GM19193 (cell line): ENCODE measurements around the gene CDC42BPA.

Experiments used
- POLR2A ChIP-seq: IDR thresholded peaks from 4 replicates; pipeline ENCODE4 v1.6.1; 2011; ENCODE audit not compliant: insufficient read depth, insufficient read length; ENCODE audit errors: extremely low read depth

CDC42BPA gene

DNA sequence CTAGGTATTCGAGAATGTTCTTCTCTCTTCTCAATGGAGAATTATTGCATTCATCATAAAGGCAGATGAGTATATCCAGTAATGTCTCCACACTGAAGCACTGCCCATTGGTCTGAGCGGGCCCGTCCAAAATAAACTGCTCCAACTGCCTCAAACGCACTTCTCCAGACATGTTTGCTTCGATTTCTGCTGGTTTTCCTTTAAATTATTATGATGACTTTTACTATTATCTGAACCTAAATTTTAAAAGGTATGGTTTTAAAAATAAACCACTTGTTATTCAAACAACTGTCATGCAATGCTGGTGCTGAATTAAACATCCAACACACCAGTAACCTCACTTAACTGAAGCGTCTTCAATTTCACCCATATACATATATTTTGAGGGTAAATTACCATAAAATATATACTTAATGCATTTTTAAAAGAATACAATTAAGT is 1.3 kb downstream of the CDC42BPA start:
- TF ChIP-seq POLR2A = no peak

DNA sequence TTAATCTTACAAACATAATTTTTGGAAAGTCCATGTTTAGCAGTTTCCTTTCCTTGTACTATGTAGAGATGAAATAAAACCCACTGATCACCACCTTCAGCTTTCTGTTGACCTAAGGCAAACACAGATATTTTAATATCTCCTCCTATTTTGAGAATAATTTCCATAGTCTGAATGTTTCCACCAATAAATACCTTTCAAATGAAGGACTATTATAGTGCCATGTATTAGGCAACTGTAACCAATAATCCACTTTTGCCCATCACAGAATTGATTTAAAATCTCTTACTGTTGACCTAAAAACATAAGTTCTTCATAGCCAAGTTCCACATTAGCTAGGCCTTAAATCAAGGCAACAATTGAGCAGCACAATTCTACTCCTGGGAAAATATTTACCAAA is 1.8 kb downstream of the CDC42BPA start:
- TF ChIP-seq POLR2A = no peak

DNA sequence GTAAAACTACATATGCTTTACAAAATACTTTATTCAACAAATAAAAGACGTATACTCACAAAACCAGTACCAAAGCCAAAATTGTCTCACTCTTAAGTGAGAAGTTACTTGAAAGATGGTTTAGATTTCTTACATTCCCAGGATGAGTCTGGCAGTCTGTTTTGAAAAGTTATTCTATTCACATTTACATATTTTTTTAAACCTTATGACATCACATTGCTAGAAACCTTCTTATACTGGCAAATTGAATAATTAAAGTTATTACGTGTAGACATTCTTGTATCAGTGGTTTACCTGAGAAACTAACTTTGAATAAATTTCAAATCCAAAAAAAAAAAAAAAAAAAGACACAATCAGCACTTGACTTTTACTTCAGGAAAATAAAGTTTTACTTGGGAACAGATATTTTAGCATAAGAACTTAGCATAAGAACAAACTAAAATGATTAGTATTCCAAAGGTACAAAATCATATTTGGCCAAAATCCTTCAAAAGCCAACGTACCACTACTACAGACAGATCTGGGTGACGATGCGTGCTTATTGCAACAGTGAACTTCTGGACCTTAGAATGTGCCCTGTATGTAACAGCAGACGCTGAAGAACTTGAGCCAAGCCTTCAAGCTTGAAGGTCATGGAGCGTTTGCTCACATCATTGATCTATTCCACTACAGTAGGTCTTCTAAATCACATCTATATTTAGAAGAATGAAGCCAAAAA is 2.5 kb downstream of the CDC42BPA start:
- TF ChIP-seq POLR2A = no peak

DNA sequence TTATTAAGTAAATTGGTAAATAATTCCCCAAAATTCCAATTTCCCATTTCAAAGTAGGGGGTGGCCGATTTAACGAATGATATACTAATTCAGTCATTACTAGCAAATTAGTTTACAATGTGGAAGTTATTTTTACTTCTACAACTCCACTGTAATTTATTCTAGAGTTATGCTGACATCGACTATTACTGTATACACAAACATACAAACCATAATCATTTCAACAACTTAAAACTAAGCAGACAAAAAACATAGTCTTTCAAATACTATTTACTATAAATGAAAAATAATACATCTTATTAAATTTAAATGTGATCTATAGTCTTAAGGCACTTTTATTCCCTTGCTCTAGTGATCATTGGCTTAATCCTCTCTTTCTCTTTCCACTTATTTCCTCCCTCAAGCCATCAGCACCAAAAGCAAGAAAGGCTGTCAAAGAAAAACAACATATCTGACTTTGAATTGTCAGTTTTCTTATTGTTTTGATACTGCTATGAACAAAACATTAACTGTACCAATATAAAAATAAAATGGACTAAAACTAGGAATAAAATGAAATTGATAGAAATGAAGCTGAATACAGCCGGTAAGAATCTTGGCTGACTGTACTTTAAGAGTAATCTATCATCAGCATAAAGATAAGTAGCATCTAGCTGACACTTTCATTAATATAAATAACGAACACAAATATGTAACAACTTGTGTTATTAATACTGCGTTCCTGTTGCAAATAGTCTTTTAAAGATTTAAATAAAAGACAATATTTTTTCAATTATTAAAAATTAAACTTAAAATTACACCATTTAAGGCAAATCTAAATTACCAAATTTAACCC is 4.1 kb downstream of the CDC42BPA start:
- no peak for TF ChIP-seq POLR2A

DNA sequence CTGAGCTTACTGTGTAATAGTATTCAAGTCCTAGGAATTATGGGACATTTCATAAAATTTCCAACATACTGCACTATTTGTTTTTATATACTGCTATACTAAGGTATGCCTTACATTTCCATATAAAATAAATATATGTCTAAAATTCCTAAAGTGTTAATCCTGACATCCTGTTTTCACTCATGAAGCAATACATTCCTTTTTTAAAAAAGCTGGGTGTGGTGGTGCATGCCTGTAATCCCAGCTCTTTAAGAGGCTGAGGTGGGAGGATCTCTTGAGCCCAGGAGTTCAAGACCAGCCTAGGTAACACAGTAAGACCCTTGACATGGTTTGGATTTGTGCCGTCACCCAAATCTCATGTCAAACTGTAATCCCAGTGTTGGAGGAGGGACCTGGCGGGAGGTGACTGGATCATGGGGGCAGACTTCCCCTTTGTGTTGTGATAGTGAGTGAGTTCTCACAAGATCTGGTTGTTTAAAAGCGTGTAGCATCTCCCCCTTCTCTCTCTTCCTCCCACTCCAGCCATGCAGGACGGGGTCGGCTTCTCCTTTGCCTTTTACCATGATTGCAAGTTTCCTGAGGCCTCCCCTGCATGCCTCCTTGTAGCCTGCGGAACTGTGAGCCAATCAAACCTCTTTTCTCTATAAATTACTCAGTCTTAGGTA is 5.8 kb downstream of the CDC42BPA start:
- no peak for TF ChIP-seq POLR2A

DNA sequence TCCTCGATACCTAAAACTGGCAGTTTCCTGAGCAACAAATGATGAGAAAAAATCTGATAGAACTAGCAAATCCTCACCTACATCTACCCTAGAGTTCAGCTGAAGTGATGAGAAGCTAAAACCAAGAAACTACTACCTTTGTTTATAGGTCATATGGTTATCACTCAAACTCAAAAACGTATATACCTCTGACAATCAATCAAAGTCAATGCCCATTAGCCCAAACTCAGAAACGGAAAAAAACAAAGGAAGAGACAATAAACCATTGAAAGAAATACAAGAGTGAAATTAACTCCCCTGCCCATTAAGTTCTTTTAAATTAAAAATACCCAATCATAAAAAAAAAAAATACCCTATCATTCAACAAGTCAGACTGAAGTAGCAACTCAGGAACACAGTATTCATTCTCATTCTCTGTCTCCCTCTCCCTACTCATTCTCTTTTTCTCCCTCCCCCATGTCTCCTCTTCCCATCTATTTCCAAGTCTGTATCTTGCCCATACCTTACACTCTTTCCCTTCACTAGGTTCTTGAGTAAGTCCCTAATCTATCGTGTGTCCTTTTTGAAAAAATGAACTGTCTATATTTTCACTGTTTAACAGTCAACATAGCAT is 6.8 kb downstream of the CDC42BPA start:
- TF ChIP-seq POLR2A = no peak

DNA sequence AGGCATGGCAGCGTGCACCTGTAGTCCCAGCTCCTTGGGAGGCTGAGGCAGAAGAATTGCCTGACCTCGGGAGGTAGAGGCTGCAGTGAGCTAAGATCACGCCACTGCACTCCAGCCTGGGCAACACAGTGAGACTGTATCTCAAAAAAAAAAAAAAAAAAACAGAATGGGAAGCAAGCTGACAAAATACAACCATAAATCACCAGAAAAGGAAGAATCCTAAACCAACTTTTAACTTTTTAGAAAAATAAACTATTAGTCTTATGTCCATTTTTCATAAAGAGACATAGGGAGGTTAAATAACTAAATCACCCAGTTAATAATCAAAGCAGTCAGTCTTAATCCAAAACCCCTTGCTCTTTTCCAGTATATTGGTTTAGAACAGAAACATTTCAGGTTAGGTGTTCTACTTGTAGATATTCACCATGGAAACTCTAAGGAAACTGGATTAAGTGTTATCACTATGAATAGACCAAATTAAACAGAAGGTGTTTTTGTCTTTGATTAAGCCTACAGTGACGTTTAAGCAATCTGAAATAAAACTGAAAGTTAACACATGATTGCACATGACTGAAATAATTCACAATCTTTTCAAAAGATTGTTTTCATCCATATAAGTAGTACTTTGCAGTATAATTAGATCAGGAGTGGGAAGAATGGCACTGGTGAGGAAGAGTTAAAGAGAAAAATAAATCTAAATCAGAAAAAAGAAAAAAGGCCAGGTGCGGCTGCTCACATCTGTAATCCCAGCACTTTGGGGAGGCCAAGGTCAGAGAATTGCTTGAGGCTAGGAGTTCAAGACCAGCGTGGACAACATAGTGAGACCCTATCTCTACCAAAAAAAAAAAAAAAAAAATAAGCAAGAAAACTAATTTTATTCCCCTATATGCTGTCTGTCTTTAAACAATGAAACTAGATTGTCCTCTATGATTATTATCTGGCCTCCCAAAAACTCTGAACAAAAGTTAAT is 9.6 kb downstream of the CDC42BPA start:
- no peak for TF ChIP-seq POLR2A

DNA sequence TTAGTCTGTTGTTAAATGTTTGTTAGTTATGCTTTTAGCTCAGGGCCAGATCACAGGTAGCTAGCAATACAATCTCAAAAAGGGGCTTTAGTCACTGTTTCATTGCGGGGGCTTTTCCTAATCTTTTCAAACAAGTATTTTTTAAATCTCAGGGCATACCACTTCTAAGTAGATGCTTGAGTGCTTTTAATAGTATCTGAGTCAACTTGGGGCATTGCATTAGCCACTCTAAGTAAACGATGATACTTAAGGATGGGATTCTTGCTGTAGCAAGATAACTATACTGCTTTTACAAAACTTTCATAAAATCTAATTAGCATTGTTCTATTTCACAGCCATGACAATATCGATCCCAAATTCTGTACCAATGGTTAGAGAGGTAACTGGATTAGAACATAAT is 11.6 kb downstream of the CDC42BPA start:
- TF ChIP-seq POLR2A = no peak

DNA sequence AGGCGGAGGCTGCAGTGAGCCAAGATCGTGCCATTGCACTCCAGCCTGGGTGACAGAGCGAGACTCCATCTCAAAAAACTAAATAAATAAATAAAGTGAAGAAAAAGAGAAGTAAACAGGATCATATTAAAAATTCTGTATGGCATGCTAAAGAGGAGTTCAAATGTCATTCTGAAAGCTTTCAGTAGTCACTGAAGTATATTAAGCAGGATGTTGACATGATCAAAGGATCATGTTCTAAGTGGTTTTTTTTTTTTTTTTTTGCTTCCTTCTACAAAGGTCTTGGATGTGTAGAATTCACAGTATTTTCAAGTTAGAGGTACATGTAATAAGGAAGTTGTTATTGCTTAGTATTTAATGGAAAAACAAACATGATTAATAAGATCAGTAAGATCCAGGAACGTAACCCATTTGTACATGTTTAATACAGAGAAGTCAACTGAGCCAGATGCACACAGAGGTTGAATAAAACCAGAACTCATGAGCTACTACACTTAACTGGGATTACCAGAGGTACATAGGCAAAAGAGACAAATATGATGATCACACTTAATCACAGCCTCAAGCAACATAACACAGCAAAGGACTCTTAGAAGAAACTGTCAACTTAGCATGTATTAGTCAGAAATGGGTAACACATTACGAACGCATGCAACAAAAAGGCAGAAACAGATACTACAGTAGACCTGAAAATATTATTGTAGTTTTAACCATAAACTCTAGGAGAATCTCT is 12.2 kb downstream of the CDC42BPA start:
- no peak for TF ChIP-seq POLR2A

DNA sequence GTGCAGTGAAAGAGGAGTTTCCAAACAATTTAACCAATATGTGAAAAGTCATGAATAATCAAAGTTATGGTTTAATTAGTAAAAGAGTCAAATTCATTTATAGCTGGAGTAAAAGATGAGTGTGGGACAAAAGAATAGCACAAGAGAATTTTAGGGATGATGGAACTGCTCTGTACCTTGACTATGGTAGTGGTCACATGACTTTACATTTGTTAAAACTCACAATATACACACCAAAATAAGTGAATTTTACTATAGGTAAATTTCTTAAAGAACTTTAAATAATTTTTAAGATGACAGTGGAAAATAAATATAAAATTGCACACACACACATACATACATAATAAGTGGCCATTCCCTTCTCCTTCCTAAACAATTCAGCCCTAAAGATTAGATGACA is 13.6 kb downstream of the CDC42BPA start:
- TF ChIP-seq POLR2A = no peak

DNA sequence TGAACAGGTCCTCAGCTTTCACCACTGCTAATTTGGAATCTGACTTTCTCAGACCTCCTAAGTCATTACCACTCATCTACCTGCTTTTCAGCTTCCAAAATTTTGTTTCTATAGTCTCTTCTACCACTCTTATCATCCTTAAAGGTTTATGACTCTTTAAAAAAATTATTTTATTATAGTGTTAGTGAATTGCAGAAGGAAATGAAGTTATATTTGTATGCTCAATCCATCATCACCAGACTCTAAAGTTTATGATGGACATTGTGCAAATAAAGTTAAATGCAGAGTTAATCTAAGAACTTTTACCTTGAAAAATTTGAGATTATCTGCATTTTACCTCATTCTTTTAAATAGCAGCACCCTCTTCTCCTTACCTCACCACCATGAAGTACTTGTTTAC is 14.6 kb downstream of the CDC42BPA start:
- no peak for TF ChIP-seq POLR2A

DNA sequence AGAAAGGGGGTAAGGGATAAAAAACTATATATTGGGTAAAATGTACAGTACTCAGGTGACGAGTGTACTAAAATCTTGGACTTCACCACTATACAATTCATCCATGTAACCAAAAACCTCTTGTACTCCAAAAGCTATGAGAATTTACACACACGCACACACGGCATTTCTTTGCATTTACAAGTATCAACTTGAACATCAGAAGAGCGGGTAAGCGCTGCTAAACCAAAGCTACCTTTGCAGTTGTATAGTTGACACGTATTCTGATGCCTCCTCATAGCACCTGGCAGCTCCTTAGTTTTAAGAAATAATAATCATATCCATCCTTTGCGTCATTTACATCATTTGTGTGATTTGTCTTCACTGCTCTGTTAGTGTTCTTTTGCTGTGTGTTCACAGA is 17.6 kb downstream of the CDC42BPA start:
- TF ChIP-seq POLR2A = no peak

DNA sequence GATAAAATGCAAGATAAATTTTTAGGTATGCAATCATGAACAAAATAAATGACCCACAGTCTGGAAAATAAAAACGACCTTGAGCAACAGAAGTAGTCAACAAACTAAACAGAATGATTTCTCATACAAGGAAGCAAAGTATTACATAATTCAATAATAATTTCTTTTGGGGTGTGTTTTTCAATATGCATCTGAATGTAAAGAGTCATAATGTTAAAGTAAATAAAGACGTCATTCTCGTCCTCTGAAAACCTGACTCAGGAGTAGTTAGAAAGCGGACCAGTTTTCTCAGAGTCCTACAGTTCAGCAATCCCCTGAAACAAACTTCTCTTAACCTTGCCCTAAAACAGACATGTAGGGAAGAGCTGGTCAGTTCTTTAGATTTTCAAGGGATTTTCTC is 18.6 kb downstream of the CDC42BPA start:
- TF ChIP-seq POLR2A = no peak
